HG03175 (cell line): Measurements from ENCODE around the gene TCF4.

Experiments
- ATAC-seq: cut with Tn5 transposase; IDR thresholded peaks from one replicate; pipeline ENCODE4 v1.9.1; 2021; ENCODE audit warnings: mild to moderate bottlenecking, moderate library complexity; ENCODE audit not compliant: unreplicated experiment

TCF4 gene

GRCh38 chr18:55587418-55588110 lies 428 bp downstream of the TCF4 start:
- ATAC-seq = no peak

GRCh38 chr18:55585920-55586561 lies 2.0 kb downstream of the TCF4 start:
- no peak for ATAC-seq

GRCh38 chr18:55585065-55585919 lies 2.7 kb downstream of the TCF4 start:
- ATAC-seq = no peak

- ATAC-seq = no peak
These were observed 3.8 kb downstream of the TCF4 start for GRCh38 chr18:55584201-55584600.

- ATAC-seq = no peak
These were observed 5.7 kb downstream of the TCF4 start for GRCh38 chr18:55582325-55582724.

- no peak for ATAC-seq
These were observed 8.3 kb downstream of the TCF4 start for GRCh38 chr18:55579501-55580270.

GRCh38 chr18:55577812-55578539 lies 10.0 kb downstream of the TCF4 start:
- no peak for ATAC-seq

GRCh38 chr18:55576001-55576400 lies 12.0 kb downstream of the TCF4 start:
- ATAC-seq = no peak

- ATAC-seq = no peak
These were observed 12.9 kb downstream of the TCF4 start for GRCh38 chr18:55575066-55575465.

- ATAC-seq = no peak
These were observed 14.6 kb downstream of the TCF4 start for GRCh38 chr18:55573386-55573785.

GRCh38 chr18:55570966-55571365 lies 17.0 kb downstream of the TCF4 start:
- ATAC-seq = no peak

GRCh38 chr18:55566456-55566935 lies 21.5 kb downstream of the TCF4 start:
- no peak for ATAC-seq

- ATAC-seq = no peak
These were observed 28.3 kb downstream of the TCF4 start for GRCh38 chr18:55559739-55560138.

- no peak for ATAC-seq
These were observed 30.8 kb downstream of the TCF4 start for GRCh38 chr18:55557211-55557610.

- ATAC-seq = no peak
These were observed 32.5 kb downstream of the TCF4 start for GRCh38 chr18:55555395-55556027.

GRCh38 chr18:55552526-55553189 lies 35.3 kb downstream of the TCF4 start:
- ATAC-seq = no peak

- no peak for ATAC-seq
These were observed 36.8 kb downstream of the TCF4 start for GRCh38 chr18:55551227-55551626.

GRCh38 chr18:55550471-55550870 lies 37.5 kb downstream of the TCF4 start:
- ATAC-seq = no peak

- no peak for ATAC-seq
These were observed 38.4 kb downstream of the TCF4 start for GRCh38 chr18:55549474-55550104.
